Spleen (tissue), 11 donors: Measurements from ENCODE around the gene CHRND. TPM values are rescaled to one million over a fixed set of nuclear protein-coding genes. Genes with fewer than 3 reads are reported as not detected.
A peak's percentile ranks its signal among the peaks of the same experiment; 100 is the strongest.

ENCODE experiments used
- DNase-seq: peaks from one replicate; pipeline ENCODE4 v3.0.0-alpha.2; 2020
- H3K27ac ChIP-seq, 8 donors: fragments of 200-600 bp; sonication (generic) in 7 of 8; 1 replicate in 4 of 8; 2 replicates in 4 of 8; pipeline versions ENCODE4 v1.5.0 to v1.8.0; 2016 to 2021; ENCODE audit warnings: inconsistent platforms in 4 of 8, mild to moderate bottlenecking in 4 of 8, moderate library complexity in 1 of 8
- H3K27me3 ChIP-seq, 7 donors: fragments of 200-600 bp; sonication (generic) in 6 of 7; replicated peaks in 1 of 7; 1 replicate in 4 of 7; 2 replicates in 3 of 7; pipeline versions ENCODE4 v1.5.0 to v1.8.0; 2016 to 2021; ENCODE audit warnings: inconsistent platforms in 3 of 7, mild to moderate bottlenecking in 1 of 7
- H3K36me3 ChIP-seq, 6 donors: fragments of 200-600 bp; sonication (generic) in 5 of 6; 1 replicate in 4 of 6; 2 replicates in 2 of 6; pipeline versions ENCODE4 v1.5.0 to v1.8.0; 2016 to 2021; ENCODE audit warnings: inconsistent platforms in 2 of 6
- H3K4me1 ChIP-seq, 6 donors: fragments of 200-600 bp; sonication (generic) in 5 of 6; 1 replicate in 3 of 6; 2 replicates in 3 of 6; pipeline versions ENCODE4 v1.5.0 to v1.8.0; 2016 to 2021; ENCODE audit warnings: inconsistent platforms in 3 of 6
- H3K4me3 ChIP-seq, 8 donors: fragments of 200-600 bp; sonication (generic) in 7 of 8; 1 replicate in 4 of 8; 2 replicates in 4 of 8; pipeline versions ENCODE4 v1.5.0 to v1.8.0; 2016 to 2021; ENCODE audit warnings: inconsistent platforms in 4 of 8, mild to moderate bottlenecking in 4 of 8, moderate library complexity in 2 of 8
- H3K9me3 ChIP-seq, 8 donors: fragments of 200-600 bp; sonication (generic) in 7 of 8; 1 replicate in 4 of 8; 2 replicates in 4 of 8; pipeline versions ENCODE4 v1.5.0 to v1.8.0; 2016 to 2021; ENCODE audit warnings: inconsistent platforms in 4 of 8
- CTCF ChIP-seq, 11 experiments: fragments of 200-600 bp in 7 of 11; fragments of 450-650 bp in 4 of 11; sonication (generic) in 4 of 11; IDR thresholded peaks in 8 of 11; conservative IDR thresholded peaks in 3 of 11; 1 replicate in 7 of 11; 2 replicates in 4 of 11; pipeline versions ENCODE4 v1.4.0 to v1.8.0; 2016 to 2021; ENCODE audit warnings: antibody characterized with exemption in 11 of 11, inconsistent platforms in 4 of 11, mild to moderate bottlenecking in 1 of 11
- POLR2A ChIP-seq, 3 donors: fragments of 450-650 bp; IDR thresholded peaks; one replicate each; pipeline ENCODE4 v1.5.1; 2017; ENCODE audit warnings: antibody characterized with exemption in 3 of 3, mild to moderate bottlenecking in 1 of 3
- POLR2AphosphoS5 ChIP-seq, 3 donors: sonication (generic); formaldehyde crosslinking; IDR thresholded peaks; one replicate each; pipeline ENCODE4 v1.5.1; 2017; ENCODE audit warnings: antibody characterized with exemption in 3 of 3
- WGBS, 5 donors: extraction: QIAGEN DNeasy Blood & Tissue Kit in 3 of 5; methylation state at CpG; one replicate each; pipeline versions ENCODE4 v1.1.5 to v1.1.7; 2013 to 2018; 5-methylcytosine and 5-hydroxymethylcytosine counted together
- intact Hi-C: fragments of 100-400 bp; cut with DNase I; formaldehyde crosslinking; loops from one replicate; pipeline ENCODE4 v1.15.0; 2023; ENCODE audit warnings: low total_unique reads
- polyA plus RNA-seq, 3 donors: library from polyadenylated mRNA; stranded (reverse); fragments of 200-250 nt; gene quantifications; one replicate each; pipeline ENCODE4 v1.2.1, GENCODE V29; 2013
- total RNA-seq, 7 donors: library from RNA; depleted of rRNA in 3 of 7; stranded (reverse); fragments of >200 nt in 3 of 7; fragmentation: NEBNext Ultra II Directional in 4 of 7; extraction: Animal tissue kit (Norgen Biotek cat#: 25700) in 4 of 7; gene quantifications; one replicate each; pipeline versions ENCODE4 v1.1.0 to v1.2.1, GENCODE V29; 2016 to 2021
- donor health status: healthy with polysubstance abuse.
- donor health status: DM: no; HTN: no; CAD: no; lungs with moderate emphysema.
- donor health status: DM: no; HTN: no; CAD: no.
- donor health status: Bipolar disorder and iron deficiency.
- donor health status: healthy.
- donor health status: DM: no; HTN: no; CAD: no.
- donor health status: DM: yes; HTN: yes; CAD: no.

The CHRND gene
- total and polyA plus RNA-seq, 10 donors: 0.32 TPM; not detected in 9

GRCh38 chr2:232497348-232497747 lies 28.6 kb upstream of the CHRND start:
- intact Hi-C loops: no loop called here

GRCh38 chr2:232498452-232498851 lies 27.5 kb upstream of the CHRND start:
- H3K4me3 ChIP-seq: no peak overlapping the region
- 90 to 97% (median 93%) methylated on average over 3 of the region's 3 CpGs for WGBS, 5 donors
- no peaks in the 10 kb centered on the region for H3K9me3 ChIP-seq
- H3K4me1 ChIP-seq: peaks cover 0 to 26% (median 20%) of the 10 kb centered on the region in 6 donors
- no peaks in the 10 kb centered on the region for H3K36me3 ChIP-seq
- TF ChIP-seq POLR2A (IDR thresholded peaks at IDR 0.05): no peak
- TF ChIP-seq POLR2AphosphoS5 (IDR thresholded peaks at IDR 0.05): no peak
- TF ChIP-seq CTCF (IDR thresholded peaks at IDR 0.05 in 8 of 11, conservative IDR thresholded peaks at IDR 0.05 in 3 of 11): no peak
- H3K27me3 ChIP-seq: peaks cover 4 to 54% (median 15%) of the 10 kb centered on the region in 7 donors
- intact Hi-C loops: no loop called here
- no peak overlapping the region for H3K27ac ChIP-seq
- no peak for DNase-seq

More at GRCh38 chr2:232497348-232497747, 28.6 kb upstream of the CHRND start:
- no peak for DNase-seq
- no peak overlapping the region for H3K4me3 ChIP-seq
- H3K4me1 ChIP-seq: peaks cover 0 to 17% (median 10%) of the 10 kb centered on the region in 6 donors
- H3K36me3 ChIP-seq: no peaks in the 10 kb centered on the region
- 75 to 87% (median 86%) methylated on average over 12 to 13 of the region's 13 CpGs for WGBS, 5 donors
- TF ChIP-seq POLR2A (IDR thresholded peaks at IDR 0.05) (no peak), CTCF (IDR thresholded peaks at IDR 0.05 in 8 of 11, conservative IDR thresholded peaks at IDR 0.05 in 3 of 11) (no peak), POLR2AphosphoS5 (IDR thresholded peaks at IDR 0.05) (no peak)
- peaks cover 0 to 49% (median 6%) of the 10 kb centered on the region in 7 donors for H3K27me3 ChIP-seq
- no peak overlapping the region for H3K27ac ChIP-seq
- no peaks in the 10 kb centered on the region for H3K9me3 ChIP-seq

GRCh38 chr2:232501331-232501771 lies 24.6 kb upstream of the CHRND start:
- intact Hi-C loops: no loop called here
- 72 to 85% (median 77%) methylated on average over 9 of the region's 9 CpGs for WGBS, 5 donors
- Histone ChIP-seq H3K4me1 (peaks cover 0 to 31% (median 23%) of the 10 kb centered on the region in 6 donors), H3K27me3 (peaks cover 4 to 81% (median 28%) of the 10 kb centered on the region in 7 donors), H3K4me3 (no peak overlapping the region), H3K36me3 (no peaks in the 10 kb centered on the region), H3K9me3 (no peaks in the 10 kb centered on the region), H3K27ac (peak overlapping the region in 5 of 8 donors; percentile 2 to 40 (median 33))
- no peak for DNase-seq
- TF ChIP-seq POLR2A (IDR thresholded peaks at IDR 0.05) (no peak), CTCF (IDR thresholded peaks at IDR 0.05 in 8 of 11, conservative IDR thresholded peaks at IDR 0.05 in 3 of 11) (no peak), POLR2AphosphoS5 (IDR thresholded peaks at IDR 0.05) (no peak)

- no peaks in the 10 kb centered on the region for H3K9me3 ChIP-seq
- intact Hi-C loops: no loop called here
- no peak for DNase-seq
- no peak for TF ChIP-seq POLR2AphosphoS5 (IDR thresholded peaks at IDR 0.05)
- WGBS, 5 donors: 34 to 49% (median 47%) methylated on average over 9 to 10 of the region's 10 CpGs
- H3K27ac ChIP-seq: peak overlapping the region in 4 of 8 donors; percentile 2 to 40 (median 36)
- H3K27me3 ChIP-seq: peaks cover 4 to 81% (median 28%) of the 10 kb centered on the region in 7 donors
- no peak overlapping the region for H3K4me3 ChIP-seq
- peaks cover 0 to 31% (median 23%) of the 10 kb centered on the region in 6 donors for H3K4me1 ChIP-seq
- no peaks in the 10 kb centered on the region for H3K36me3 ChIP-seq
Measured at GRCh38 chr2:232501794-232502390, 24.1 kb upstream of the CHRND start.
